Measurements from ENCODE around the gene SUPT4H1.

Gene SUPT4H1

GRCh38 chr17:58387834-58388233 lies 35.8 kb upstream of the SUPT4H1 start:
- no peak for TF ChIP-seq CTCF (IDR thresholded peaks at IDR 0.05)
- Histone ChIP-seq H3K9me3 (no peaks in the 10 kb centered on the region), H3K27ac (no peak overlapping the region), H3K36me3 (no peaks in the 10 kb centered on the region), H3K4me1 (no peaks in the 10 kb centered on the region), H3K4me3 (no peak overlapping the region), H3K27me3 (peaks cover 0 to 6% of the 10 kb centered on the region in 2 donors)
- no peak for DNase-seq
- intact Hi-C loops (cut with DNase I; ENCODE audit: low total_unique reads): no loop called here

GRCh38 chr17:58386708-58387107 lies 34.7 kb upstream of the SUPT4H1 start:
- no peak for TF ChIP-seq CTCF (IDR thresholded peaks at IDR 0.05)
- Histone ChIP-seq H3K4me3 (no peak overlapping the region), H3K27ac (no peak overlapping the region), H3K27me3 (peaks cover 0 to 6% of the 10 kb centered on the region in 2 donors), H3K9me3 (no peaks in the 10 kb centered on the region), H3K4me1 (no peaks in the 10 kb centered on the region), H3K36me3 (no peaks in the 10 kb centered on the region)
- intact Hi-C loops (cut with DNase I; ENCODE audit: low total_unique reads): no loop called here
- DNase-seq: no peak

GRCh38 chr17:58385359-58385899 lies 33.4 kb upstream of the SUPT4H1 start:
- Histone ChIP-seq H3K27ac (no peak overlapping the region), H3K27me3 (no peaks in the 10 kb centered on the region), H3K4me3 (no peak overlapping the region), H3K4me1 (no peaks in the 10 kb centered on the region), H3K9me3 (no peaks in the 10 kb centered on the region), H3K36me3 (no peaks in the 10 kb centered on the region)
- no peak for TF ChIP-seq CTCF (IDR thresholded peaks at IDR 0.05)
- intact Hi-C loops (cut with DNase I; ENCODE audit: low total_unique reads): no loop called here
- no peak for DNase-seq

- Histone ChIP-seq H3K27ac (no peak overlapping the region), H3K36me3 (no peaks in the 10 kb centered on the region), H3K4me3 (no peak overlapping the region), H3K9me3 (no peaks in the 10 kb centered on the region), H3K4me1 (no peaks in the 10 kb centered on the region), H3K27me3 (no peaks in the 10 kb centered on the region)
- intact Hi-C loops (cut with DNase I; ENCODE audit: low total_unique reads): no loop called here
- TF ChIP-seq CTCF (IDR thresholded peaks at IDR 0.05): no peak
- no peak for DNase-seq
Measured at GRCh38 chr17:58384897-58385296, 32.9 kb upstream of the SUPT4H1 start.

- Histone ChIP-seq H3K4me3 (no peak overlapping the region), H3K27me3 (no peaks in the 10 kb centered on the region), H3K27ac (no peak overlapping the region), H3K36me3 (no peaks in the 10 kb centered on the region), H3K4me1 (no peaks in the 10 kb centered on the region), H3K9me3 (no peaks in the 10 kb centered on the region)
- TF ChIP-seq CTCF (IDR thresholded peaks at IDR 0.05): no peak
- DNase-seq: no peak
- intact Hi-C loops (cut with DNase I; ENCODE audit: low total_unique reads): no loop called here
Measured at GRCh38 chr17:58383892-58384462, 32.0 kb upstream of the SUPT4H1 start.

DNA sequence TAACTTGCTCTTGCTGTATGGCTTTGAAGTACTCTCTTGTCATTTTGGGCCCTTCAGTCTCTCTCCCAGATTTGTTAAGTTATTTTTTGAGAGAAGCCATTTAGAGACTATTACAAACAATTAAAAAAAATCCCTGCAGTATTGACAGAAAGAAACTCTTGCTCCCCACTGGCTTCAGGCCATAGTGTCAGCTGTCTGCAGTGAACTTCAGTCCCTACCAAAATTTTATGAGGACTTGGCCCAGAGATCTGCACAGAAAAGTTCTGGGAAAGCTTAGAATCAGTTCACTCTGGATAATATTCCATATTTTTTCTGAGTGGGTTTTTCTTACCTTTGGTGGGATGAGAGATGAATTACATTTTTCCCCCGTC lies 30.9 kb upstream of the SUPT4H1 start:
- TF ChIP-seq CTCF (IDR thresholded peaks at IDR 0.05): no peak
- Histone ChIP-seq H3K9me3 (no peaks in the 10 kb centered on the region), H3K36me3 (no peaks in the 10 kb centered on the region), H3K4me3 (no peak overlapping the region), H3K27me3 (no peaks in the 10 kb centered on the region), H3K27ac (no peak overlapping the region), H3K4me1 (no peaks in the 10 kb centered on the region)
- intact Hi-C loops (cut with DNase I; ENCODE audit: low total_unique reads): no loop called here
- no peak for DNase-seq

All from tibial artery (tissue), 4 donors.